Measurements from ENCODE around the gene UBR2. TPM values are rescaled to one million over a fixed set of nuclear protein-coding genes. Genes with fewer than 3 reads are reported as not detected.

Gene UBR2
- total and polyA plus RNA-seq, 2 donors (not counting 3 experiments of a cell fraction or from before 2014, with no cell fraction given), result 8.0 to 22.3 TPM

DNA sequence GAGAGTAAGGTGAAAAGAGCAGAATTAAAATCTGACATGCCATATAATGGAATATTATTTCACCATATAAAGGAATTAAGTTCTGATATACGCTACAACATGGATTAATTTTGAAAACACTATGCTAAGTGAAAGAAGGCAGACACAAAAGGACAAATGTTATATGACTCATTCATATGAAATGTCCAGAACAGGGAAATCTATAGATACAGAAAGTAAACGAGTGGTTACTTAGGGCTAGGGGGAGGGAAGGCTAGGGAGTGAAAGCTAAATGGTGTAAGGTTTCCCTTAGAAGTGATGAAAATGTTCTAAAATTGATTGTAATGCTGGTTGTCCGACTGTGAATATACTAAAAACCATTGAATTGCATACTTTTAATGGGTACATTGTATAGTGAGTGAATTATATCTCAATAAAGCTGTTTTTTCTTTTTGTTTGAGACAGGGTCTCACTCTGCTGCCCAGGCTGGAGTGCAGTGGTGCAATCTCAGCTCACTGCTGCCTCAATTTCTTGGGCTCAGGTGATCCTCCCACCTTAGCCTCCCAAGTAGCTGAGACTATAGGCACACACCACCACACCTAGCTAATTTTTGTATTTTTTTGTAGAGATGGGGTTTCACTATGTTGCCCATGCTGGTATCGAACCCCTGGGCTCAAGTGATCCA is 150.4 kb downstream of the UBR2 start:
- no peaks in the 10 kb centered on the region for H4K20me1 ChIP-seq (replicated peaks; ENCODE audit: control insufficient read depth, extremely low read depth, insufficient read depth, low read length)
- no peaks in the 10 kb centered on the region for H3K27me3 ChIP-seq (ENCODE audit: control insufficient read depth in 2 of 2, insufficient read depth in 2 of 2, low read length in 2 of 2)
- H3K9ac ChIP-seq (replicated peaks; ENCODE audit: extremely low read depth, insufficient read depth, low read length), result no peak overlapping the region
- peak; percentile 76 for FAIRE-seq
- dilution Hi-C loops (cut with MboI; ENCODE audit: extremely low pct_ligation_motif_present, low sequenced_read_pairs) (no loop called here), intact Hi-C loops (cut with micrococcal nuclease) (no loop called here)
- H2AFZ ChIP-seq (ENCODE audit: low read depth, low read length), result no peak overlapping the region
- ChIA-PET POLR2A (no interaction called here), CTCF (interaction anchor here (1.1 to 1.6 kb wide), 3 partner anchors 10 to 12 kb away, joined by 3 to 10 read pairs (median 5); no protein-coding TSS in a partner anchor)
- no peaks in the 10 kb centered on the region for H3K36me3 ChIP-seq (ENCODE audit: control insufficient read depth in 2 of 2, extremely low read depth in 1 of 2, insufficient read depth in 2 of 2, low read length in 2 of 2)
- H3K27ac ChIP-seq (ENCODE audit: insufficient read depth, low read depth, low read length), result no peak overlapping the region
- peaks cover 2% of the 10 kb centered on the region for H3K9me3 ChIP-seq (replicated peaks; ENCODE audit: control insufficient read depth, insufficient read depth, low read length)
- H3K4me2 ChIP-seq (ENCODE audit: insufficient read depth, low read length), result no peak overlapping the region
- TF ChIP-seq JUN (IDR thresholded peaks at IDR 0.05; ENCODE audit: borderline replicate concordance, insufficient read depth, insufficient read length, low read depth), result peak; percentile 74
- TF ChIP-seq, protein P1, sequence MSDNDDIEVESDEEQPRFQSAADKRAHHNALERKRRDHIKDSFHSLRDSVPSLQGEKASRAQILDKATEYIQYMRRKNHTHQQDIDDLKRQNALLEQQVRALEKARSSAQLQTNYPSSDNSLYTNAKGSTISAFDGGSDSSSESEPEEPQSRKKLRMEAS (IDR thresholded peaks at IDR 0.05; ENCODE audit: insufficient read depth, insufficient read length), result no peak
- TF ChIP-seq GATA2 (IDR thresholded peaks at IDR 0.05; ENCODE audit: insufficient read depth, insufficient read length, low read depth, low read length), result no peak
- no peak for TF ChIP-seq MYC (IDR thresholded peaks at IDR 0.05; ENCODE audit: low read depth, low read length)
- no peak for TF ChIP-seq POLR2AphosphoS5 (IDR thresholded peaks at IDR 0.05; ENCODE audit: insufficient read depth, low read depth, low read length)
- TF ChIP-seq EZH2 (IDR thresholded peaks at IDR 0.05; ENCODE audit: borderline replicate concordance, low read depth, low read length, severe bottlenecking), result no peak
- TF ChIP-seq, protein P2, sequence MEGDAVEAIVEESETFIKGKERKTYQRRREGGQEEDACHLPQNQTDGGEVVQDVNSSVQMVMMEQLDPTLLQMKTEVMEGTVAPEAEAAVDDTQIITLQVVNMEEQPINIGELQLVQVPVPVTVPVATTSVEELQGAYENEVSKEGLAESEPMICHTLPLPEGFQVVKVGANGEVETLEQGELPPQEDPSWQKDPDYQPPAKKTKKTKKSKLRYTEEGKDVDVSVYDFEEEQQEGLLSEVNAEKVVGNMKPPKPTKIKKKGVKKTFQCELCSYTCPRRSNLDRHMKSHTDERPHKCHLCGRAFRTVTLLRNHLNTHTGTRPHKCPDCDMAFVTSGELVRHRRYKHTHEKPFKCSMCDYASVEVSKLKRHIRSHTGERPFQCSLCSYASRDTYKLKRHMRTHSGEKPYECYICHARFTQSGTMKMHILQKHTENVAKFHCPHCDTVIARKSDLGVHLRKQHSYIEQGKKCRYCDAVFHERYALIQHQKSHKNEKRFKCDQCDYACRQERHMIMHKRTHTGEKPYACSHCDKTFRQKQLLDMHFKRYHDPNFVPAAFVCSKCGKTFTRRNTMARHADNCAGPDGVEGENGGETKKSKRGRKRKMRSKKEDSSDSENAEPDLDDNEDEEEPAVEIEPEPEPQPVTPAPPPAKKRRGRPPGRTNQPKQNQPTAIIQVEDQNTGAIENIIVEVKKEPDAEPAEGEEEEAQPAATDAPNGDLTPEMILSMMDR (IDR thresholded peaks at IDR 0.05; ENCODE audit: extremely low read depth in 1 of 2, insufficient read depth in 1 of 2, low read depth in 1 of 2, low read length in 2 of 2), result no peak
- TF ChIP-seq POLR2A (IDR thresholded peaks at IDR 0.05; ENCODE audit: low read depth, low read length), result no peak
- peak; percentile 40 for TF ChIP-seq FOS (IDR thresholded peaks at IDR 0.05; ENCODE audit: borderline replicate concordance, insufficient read depth, low read length)
- no TSS peak for BruUV-seq (replicated peaks)
- H3K4me3 ChIP-seq (replicated peaks in 1 of 3; ENCODE audit: insufficient read depth in 1 of 3, low read depth in 1 of 3, low read length in 3 of 3), result no peak overlapping the region
- peak; percentile 20 for DNase-seq (ENCODE audit: low read depth, low spot score)
- no peaks in the 10 kb centered on the region for H3K9me1 ChIP-seq (replicated peaks; ENCODE audit: control insufficient read depth, extremely low read depth, insufficient read depth, low read length)
- peaks cover 6% of the 10 kb centered on the region for H3K4me1 ChIP-seq (ENCODE audit: control insufficient read depth, extremely low read depth, insufficient read depth, low read length)
- no peaks in the 10 kb centered on the region for H3K79me2 ChIP-seq (ENCODE audit: control insufficient read depth, insufficient read depth, low read length)

Data from endothelial cell of umbilical vein (primary cell).